Measurements from ENCODE around the gene B9D1. TPM values are rescaled to one million over a fixed set of nuclear protein-coding genes. Genes with fewer than 3 reads are reported as not detected.

B9D1 gene
- total RNA-seq, 2 donors from 2014 or later: 10.4 to 53.4 TPM

- Histone ChIP-seq H3K36me3 (replicated peaks in 1 of 2; ENCODE audit: insufficient read depth in 1 of 2, low read depth in 2 of 2) (no peaks in the 10 kb centered on the region), H3K27ac (no peak overlapping the region), H3K4me3 (no peak overlapping the region), H3K4me1 (no peaks in the 10 kb centered on the region), H3K9me3 (no peaks in the 10 kb centered on the region), H3K27me3 (no peaks in the 10 kb centered on the region)
- DNase-seq (no peak), ATAC-seq (no peak)
- intact Hi-C loops (cut with DNase I): no loop called here
- WGBS, 2 donors: 91 to 94% methylated on average over 14 of the region's 14 CpGs
- TF ChIP-seq CTCF (IDR thresholded peaks at IDR 0.05) (no peak), POLR2A (IDR thresholded peaks at IDR 0.05) (no peak)
Measured at GRCh38 chr17:19327031-19327783, 35.3 kb downstream of the B9D1 start.

GRCh38 chr17:19325542-19325941, 37.0 kb downstream of the B9D1 start:
- TF ChIP-seq POLR2A (IDR thresholded peaks at IDR 0.05): no peak
- TF ChIP-seq CTCF (IDR thresholded peaks at IDR 0.05): no peak
- H3K27ac ChIP-seq: no peak overlapping the region
- intact Hi-C loops (cut with DNase I): no loop called here
- DNase-seq (no peak), ATAC-seq (no peak)
- no peaks in the 10 kb centered on the region for H3K27me3 ChIP-seq
- H3K4me3 ChIP-seq: no peak overlapping the region
- no peaks in the 10 kb centered on the region for H3K36me3 ChIP-seq (replicated peaks in 1 of 2; ENCODE audit: insufficient read depth in 1 of 2, low read depth in 2 of 2)
- H3K9me3 ChIP-seq: no peaks in the 10 kb centered on the region
- H3K4me1 ChIP-seq: no peaks in the 10 kb centered on the region

- intact Hi-C loops (cut with DNase I): no loop called here
- 88 to 100% methylated on average over 1 of the region's 1 CpG for WGBS, 2 donors
- no peak overlapping the region for H3K4me3 ChIP-seq
- no peaks in the 10 kb centered on the region for H3K4me1 ChIP-seq
- ATAC-seq: no peak
- no peak overlapping the region for H3K27ac ChIP-seq
- DNase-seq: no peak
- H3K36me3 ChIP-seq (replicated peaks in 1 of 2; ENCODE audit: insufficient read depth in 1 of 2, low read depth in 2 of 2): no peaks in the 10 kb centered on the region
- no peaks in the 10 kb centered on the region for H3K9me3 ChIP-seq
- no peaks in the 10 kb centered on the region for H3K27me3 ChIP-seq
- TF ChIP-seq CTCF (IDR thresholded peaks at IDR 0.05): no peak
- no peak for TF ChIP-seq POLR2A (IDR thresholded peaks at IDR 0.05)
Measured at GRCh38 chr17:19322861-19323260, 39.7 kb downstream of the B9D1 start.

GRCh38 chr17:19322129-19322505, 40.4 kb downstream of the B9D1 start:
- Histone ChIP-seq H3K4me3 (no peak overlapping the region), H3K27me3 (no peaks in the 10 kb centered on the region), H3K9me3 (no peaks in the 10 kb centered on the region), H3K36me3 (replicated peaks in 1 of 2; ENCODE audit: insufficient read depth in 1 of 2, low read depth in 2 of 2) (no peaks in the 10 kb centered on the region), H3K27ac (no peak overlapping the region), H3K4me1 (no peaks in the 10 kb centered on the region)
- intact Hi-C loops (cut with DNase I): no loop called here
- ATAC-seq (no peak), DNase-seq (no peak)
- WGBS, 2 donors: 88 to 97% methylated on average over 5 of the region's 5 CpGs
- TF ChIP-seq POLR2A (IDR thresholded peaks at IDR 0.05) (no peak), CTCF (IDR thresholded peaks at IDR 0.05) (no peak)

GRCh38 chr17:19321481-19322128, 40.9 kb downstream of the B9D1 start:
- Histone ChIP-seq H3K36me3 (replicated peaks in 1 of 2; ENCODE audit: insufficient read depth in 1 of 2, low read depth in 2 of 2) (no peaks in the 10 kb centered on the region), H3K4me1 (no peaks in the 10 kb centered on the region), H3K27ac (no peak overlapping the region), H3K9me3 (no peaks in the 10 kb centered on the region), H3K4me3 (no peak overlapping the region), H3K27me3 (no peaks in the 10 kb centered on the region)
- TF ChIP-seq POLR2A (IDR thresholded peaks at IDR 0.05) (no peak), CTCF (IDR thresholded peaks at IDR 0.05) (no peak)
- ATAC-seq: no peak
- 82 to 89% methylated on average over 8 to 9 of the region's 9 CpGs for WGBS, 2 donors
- intact Hi-C loops (cut with DNase I): no loop called here
- DNase-seq: no peak
